ENCODE data around the gene FAM216A.
"Not testable (repeated sequence)": the region's sequence is repeated elsewhere in the genome, so short reads cannot be mapped to it uniquely, and the experiment has no call there.

FAM216A gene

GRCh38 chr12:110501399-110501751 is 32.7 kb downstream of the FAM216A start:
- no peak for DNase-seq

GRCh38 chr12:110501752-110502738 is 33.4 kb downstream of the FAM216A start, which contains the start of the genes RAD9B and VPS29:
TSS of gene RAD9B (plus strand) at chr12:110502331. CDS start at chr12:110502338, 7 bp downstream.
TSS of gene VPS29 (minus strand) at chr12:110502111. CDS start at chr12:110502051, 60 bp downstream.
- peak; percentile 99 for DNase-seq

- no peak for DNase-seq
Measured at GRCh38 chr12:110503432-110503831, 34.8 kb downstream of the FAM216A start.

GRCh38 chr12:110505332-110505731 is 36.7 kb downstream of the FAM216A start:
- DNase-seq, result no peak

- no peak for DNase-seq
Measured at GRCh38 chr12:110508071-110508586, 39.5 kb downstream of the FAM216A start.

GRCh38 chr12:110513842-110514241 is 45.2 kb downstream of the FAM216A start:
- no peak for DNase-seq

GRCh38 chr12:110514363-110514762 is 45.7 kb downstream of the FAM216A start:
- DNase-seq, result no peak

GRCh38 chr12:110516995-110517394 is 48.4 kb downstream of the FAM216A start:
- DNase-seq, result no peak

DNA sequence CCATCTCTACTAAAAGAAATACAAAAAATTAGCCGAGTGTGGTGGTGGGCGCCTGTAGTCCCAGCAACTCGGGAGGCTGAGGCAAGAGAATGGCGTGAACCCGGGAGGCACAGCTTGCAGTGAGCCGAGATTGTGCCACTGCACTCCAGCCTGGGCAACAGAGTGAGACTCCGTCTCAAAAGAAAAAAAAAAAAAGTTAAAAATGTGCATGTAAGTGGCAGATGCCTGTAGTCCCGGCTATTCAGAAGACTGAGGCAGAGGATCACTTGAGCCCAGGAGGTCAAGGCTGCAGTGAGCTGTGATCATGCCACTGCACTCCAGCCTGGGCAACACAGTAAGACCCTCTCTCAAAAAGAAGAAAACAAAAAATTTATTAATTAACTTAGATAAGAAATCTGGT is 49.4 kb downstream of the FAM216A start:
- not testable (repeated sequence) for DNase-seq

GRCh38 chr12:110520876-110521712 is 52.4 kb downstream of the FAM216A start:
- not testable (repeated sequence) for DNase-seq

DNA sequence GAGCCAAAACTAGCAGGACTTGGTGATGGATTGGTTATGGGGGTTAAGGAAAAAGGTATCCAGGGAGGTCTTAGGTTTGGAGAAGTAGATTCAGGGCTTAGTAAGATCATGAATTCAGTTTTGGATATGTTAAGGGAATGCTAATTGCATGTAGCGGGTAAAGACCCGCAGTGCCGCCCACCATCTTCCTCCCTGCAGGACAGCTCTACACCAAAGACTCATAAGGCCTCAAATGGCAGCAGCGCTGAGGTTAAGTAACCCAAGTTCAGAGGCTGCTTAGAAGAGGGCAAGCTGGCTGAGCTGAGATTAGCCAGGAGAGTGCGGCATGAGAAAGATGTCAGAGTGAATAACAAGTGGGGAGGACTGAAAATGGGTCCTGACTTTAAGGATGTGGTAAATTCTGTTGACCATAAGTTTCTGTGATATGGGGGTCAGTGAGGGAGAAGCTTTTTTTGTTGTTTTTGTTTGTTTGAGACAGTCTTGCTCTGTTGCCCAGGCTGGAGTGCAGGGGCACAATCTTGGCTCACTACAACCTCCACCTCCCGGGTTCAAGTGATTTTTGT is 59.7 kb downstream of the FAM216A start:
- DNase-seq, result no peak

DNA sequence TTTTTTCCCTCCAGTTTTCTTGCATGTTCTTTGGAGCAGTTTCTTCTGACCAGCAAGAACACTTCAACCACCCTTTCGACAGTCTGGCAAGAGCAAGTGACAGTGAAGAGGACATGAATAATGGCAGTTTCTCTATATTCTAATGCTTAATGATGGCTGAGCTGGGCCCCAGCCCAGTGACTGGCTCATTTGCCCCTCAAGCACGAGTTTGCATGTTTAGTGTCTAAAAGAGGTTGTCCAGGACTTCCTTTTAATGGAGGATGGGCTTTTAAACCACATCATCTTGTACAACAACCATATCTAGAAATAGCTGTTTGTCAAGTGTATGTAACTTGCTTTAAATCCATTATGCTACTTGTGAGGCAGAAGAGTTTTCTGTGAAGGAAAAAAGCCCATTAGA is 61.9 kb downstream of the FAM216A start:
- DNase-seq, result no peak

DNA sequence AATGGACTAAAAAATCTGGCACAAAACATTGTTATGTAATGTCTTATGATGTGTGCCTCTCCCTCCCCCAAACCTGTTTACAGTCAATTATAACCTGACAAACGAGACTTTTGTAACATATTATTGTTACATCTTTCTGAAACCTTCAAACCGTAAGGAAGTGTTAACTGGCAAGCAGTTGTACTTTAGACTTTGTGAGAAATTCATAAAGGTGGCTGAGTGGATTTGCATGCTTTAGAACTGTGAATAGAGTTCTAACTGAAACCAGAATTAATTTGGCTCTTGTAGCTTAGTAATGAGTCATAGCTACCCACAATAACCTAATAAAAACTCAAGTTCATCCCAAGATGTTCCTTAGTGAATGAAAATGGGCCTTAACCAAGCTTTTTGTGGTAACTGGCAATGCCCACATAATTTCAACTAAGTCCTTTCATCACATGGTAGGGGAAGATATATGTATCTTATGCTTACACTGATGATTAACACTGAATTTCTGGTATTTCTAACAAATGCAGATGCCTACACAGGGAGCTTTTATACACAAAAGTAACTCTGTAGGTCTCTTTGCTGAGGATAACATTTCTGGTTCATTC is 63.2 kb downstream of the FAM216A start:
- no peak for DNase-seq

GRCh38 chr12:110532644-110533043 is 64.0 kb downstream of the FAM216A start:
- DNase-seq, result no peak

DNA sequence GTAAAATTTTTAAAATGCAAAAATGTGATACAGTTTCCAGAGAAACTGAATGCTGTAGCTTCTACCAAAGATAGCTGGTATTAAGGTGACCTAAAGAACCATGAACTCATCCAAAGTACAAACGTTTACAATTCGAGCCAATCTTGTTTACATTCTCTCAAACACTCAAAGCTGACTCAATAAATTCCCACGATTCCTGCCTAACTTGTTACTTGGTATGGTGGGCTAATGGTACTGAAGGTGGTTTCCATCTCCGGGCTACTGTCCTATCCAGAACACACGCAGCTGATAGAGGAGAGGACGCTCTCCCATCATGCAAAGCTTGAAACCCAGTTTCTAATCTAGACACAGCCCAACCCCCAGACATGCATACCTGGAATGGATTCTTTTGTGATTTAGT is 65.0 kb downstream of the FAM216A start:
- DNase-seq, result no peak

DNA sequence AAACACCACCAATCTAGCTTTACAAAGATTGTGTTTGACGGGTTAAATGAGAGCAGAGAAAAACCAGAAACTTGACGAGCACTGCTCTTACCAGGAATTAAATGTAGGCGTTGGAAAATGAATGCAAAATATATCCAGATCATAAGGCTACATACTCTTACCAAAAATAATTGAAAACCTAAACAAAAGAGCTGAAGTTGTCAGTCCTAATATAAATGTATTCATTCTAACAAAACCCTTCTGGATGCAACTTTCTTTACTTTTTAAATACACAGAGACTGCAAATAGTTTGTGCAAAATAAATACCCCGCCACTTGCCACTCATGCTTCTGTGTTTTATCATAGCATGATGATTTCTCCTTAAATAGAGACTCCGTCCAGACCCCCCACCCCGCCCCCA is 66.2 kb downstream of the FAM216A start:
- DNase-seq, result no peak

DNA sequence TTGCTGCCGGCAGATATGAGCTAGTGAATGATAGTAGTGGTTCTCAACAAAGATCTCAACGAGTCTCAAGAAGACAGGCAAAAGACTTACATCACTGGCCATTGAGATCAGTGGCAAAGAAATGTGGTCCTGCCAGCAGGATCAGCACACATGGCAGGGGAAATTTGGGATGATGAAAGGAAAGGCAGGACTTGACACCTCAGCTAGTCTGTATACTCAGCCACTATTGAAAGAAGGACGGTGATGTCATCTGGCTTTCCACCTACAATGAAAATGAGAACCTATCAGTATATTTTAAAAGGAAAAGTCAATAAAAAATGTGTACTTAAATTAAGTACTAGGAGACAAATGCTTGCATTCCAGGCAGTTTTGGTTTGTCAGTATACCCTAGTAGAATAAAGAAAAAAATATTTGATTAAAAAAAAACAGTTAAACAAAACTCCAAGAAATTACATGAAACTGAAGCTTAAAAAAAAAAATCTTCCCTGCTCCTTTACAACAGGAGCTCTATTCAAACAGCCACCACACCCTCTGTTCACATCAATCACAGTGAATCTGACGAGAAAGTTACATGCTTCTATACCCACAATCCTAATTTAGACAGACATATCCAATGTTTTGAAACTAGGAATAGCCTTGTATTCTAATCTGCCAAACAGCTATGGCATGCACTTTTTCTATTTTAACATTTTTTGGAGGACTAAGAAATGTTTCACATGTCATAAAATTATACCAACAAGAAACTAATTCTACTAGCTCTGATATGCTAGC is 68.4 kb downstream of the FAM216A start:
- no peak for DNase-seq

GRCh38 chr12:110537605-110538409 is 69.2 kb downstream of the FAM216A start:
- no peak for DNase-seq

GRCh38 chr12:110538869-110539622 is 70.4 kb downstream of the FAM216A start:
- DNase-seq, result no peak

All from NCI-H1930 (cell line).